Esophagus muscularis mucosa (tissue), 3 donors: ENCODE results near the gene KRTAP19-6.

Experiments used
- CTCF ChIP-seq, 3 experiments: fragments of 200-600 bp in 2 of 3; fragments of 450-650 bp in 1 of 3; sonication (generic) in 2 of 3; IDR thresholded peaks; one replicate each; pipeline ENCODE4 v1.5.1; 2017 to 2019; ENCODE audit warnings: antibody characterized with exemption in 3 of 3, mild to moderate bottlenecking in 2 of 3, moderate library complexity in 1 of 3
- POLR2A ChIP-seq: fragments of 450-650 bp; IDR thresholded peaks from one replicate; pipeline ENCODE4 v1.6.1; 2017; ENCODE audit warnings: antibody characterized with exemption, moderate library complexity, mild to moderate bottlenecking, low read depth

GRCh38 chr21:30579346-30579745 lies 37.7 kb upstream of the KRTAP19-6 start:
- TF ChIP-seq POLR2A = no peak
- TF ChIP-seq CTCF (IDR thresholded peaks at IDR 0.05) = no peak
